Renal cortical epithelial cell (primary cell): ENCODE data around the gene NID2. TPM values are rescaled to one million over a fixed set of nuclear protein-coding genes. Genes with fewer than 3 reads are reported as not detected.

Experiments used
- DNase-seq: peaks from one replicate; pipeline ENCODE4 v3.0.0-alpha.2; 2011; ENCODE audit warnings: low read depth
- total RNA-seq: library from RNA; depleted of rRNA; stranded (reverse); fragments of >200 nt; gene quantifications from 2 replicates; pipeline ENCODE4 v1.2.3, GENCODE V29; 2014

Gene NID2
- total RNA-seq, 1 donor from 2014 or later, result 106 TPM

- DNase-seq, result peak; percentile 48
These were observed 43.5 kb downstream of the NID2 start for GRCh38 chr14:52025310-52025709.

DNA sequence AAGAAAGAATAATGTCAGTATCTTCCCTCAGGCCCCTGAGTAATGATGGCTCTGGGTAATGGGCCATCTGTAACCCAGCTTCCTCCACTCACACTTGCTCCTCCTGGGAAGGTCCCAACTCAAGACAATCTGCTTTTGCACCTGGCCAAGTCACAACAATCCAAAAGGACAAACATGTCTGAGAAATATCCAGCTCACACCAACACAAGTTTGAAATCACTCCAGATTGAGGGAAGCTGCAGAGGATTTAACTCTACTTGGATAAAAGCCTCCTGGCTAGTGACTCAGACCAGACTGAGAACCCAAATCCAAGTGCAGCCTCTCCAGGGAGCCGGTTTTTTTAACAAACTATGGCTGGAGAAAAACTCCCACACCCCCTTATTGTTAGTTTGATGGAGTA is 45.3 kb downstream of the NID2 start:
- DNase-seq, result no peak

DNA sequence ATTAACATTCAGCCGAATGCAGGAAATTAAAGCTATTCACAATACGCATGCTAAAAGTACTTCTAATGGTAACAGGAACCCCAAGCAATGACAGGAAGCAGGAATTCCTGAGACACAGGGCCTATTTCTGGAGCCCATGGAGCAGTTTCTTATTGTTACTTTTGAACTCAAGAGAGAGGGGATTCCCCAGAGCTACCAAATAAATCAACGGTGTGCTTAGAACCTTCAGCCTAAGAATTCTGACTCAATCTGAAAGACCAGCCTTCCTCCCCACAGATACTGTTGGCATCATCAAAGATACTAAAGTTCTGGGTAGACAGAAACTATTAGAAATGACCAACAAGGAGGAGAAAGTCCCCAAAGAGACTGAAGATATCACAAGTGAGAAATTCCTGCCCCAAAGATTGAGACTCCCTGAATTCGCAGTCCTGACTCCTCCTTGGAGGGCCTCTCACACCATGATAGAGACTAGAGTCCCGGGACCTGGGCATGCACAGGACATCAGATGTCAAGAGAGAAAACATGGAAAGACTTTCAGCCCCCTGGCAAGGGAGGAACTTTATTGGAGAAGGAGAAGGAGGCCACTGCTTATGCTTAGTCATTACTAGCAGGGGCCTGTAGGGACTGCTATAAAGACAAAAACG is 46.8 kb downstream of the NID2 start:
- DNase-seq, result no peak

DNA sequence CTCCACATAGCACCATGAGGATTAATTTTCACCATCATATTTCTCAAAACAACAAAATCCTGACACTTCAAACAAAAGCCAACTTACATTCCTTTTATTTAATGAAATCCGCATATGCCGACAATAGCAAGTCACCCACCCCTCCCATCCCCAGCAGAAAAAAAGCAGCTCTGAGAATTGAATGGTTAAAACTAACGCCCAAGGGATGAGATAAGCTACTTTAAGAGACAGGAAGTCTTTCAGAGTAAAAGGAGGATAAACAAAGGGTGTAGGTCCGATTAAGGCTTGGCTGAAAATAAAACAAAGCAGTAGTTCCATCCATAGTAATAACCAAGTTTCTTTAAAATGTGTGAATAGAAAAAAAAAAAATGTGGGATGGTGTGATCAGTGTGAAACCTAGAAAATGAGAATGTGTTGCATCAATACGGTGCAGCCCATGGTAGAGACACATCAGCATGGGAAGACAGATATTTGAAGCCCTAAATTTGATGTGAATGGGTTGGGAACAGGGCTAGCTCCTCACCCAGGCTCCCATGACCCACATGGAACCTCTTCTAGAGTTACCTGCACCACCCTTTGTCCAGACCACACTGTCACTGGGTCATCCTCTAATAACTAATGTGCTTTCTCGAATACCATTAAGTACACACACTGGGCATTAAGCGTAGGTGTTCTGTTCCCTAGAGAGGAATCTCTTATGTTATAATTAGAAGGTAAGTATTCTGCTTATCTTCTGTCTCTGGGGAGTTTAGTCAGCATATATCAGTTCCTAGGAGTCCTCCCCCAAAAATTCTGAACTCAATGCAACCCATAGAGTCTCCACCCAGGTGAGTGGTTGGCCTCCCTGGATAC is 47.8 kb downstream of the NID2 start:
- DNase-seq, result no peak

- DNase-seq, result no peak
These were observed 48.6 kb downstream of the NID2 start for GRCh38 chr14:52020161-52020714.

DNA sequence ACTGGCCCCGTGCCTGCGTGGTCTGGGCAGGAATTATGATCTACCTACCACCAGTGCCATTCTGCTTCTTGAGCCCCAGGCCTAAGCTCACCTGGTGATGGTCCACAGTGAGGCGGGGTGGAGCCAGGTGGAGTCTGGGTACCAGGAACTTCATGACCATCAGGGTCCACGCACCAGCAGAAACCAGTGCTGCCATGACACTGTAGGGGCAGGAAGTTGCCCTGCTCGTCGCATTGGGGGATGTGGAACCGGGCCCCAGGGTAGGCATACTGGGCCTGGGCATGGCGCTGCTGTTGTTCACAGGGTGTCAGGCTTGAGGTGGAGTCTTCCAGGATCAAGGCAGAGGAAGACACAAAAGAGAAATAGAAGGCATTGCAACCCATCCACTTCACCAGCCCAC is 49.9 kb downstream of the NID2 start:
- DNase-seq, result no peak

DNA sequence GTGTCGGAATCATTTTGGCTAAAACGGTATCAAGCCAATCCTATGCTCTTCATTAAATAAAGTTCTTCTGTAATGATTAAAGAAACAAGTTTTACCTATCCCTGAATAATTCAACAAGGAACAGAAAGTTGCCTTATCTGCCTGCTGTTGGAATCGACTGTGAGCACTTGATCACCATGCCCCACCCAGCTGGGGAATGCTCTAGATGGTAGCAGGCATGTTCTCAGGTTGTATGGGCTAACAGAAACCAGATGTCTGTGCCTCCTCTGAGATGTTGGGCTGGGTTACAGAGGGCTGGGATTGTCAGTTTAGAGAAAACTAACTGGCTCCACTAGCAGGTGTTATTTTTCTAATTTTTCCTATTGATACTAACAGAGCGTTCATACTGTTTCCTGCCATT is 50.6 kb downstream of the NID2 start:
- DNase-seq, result peak; percentile 10

- DNase-seq, result peak; percentile 13
These were observed 53.3 kb downstream of the NID2 start for GRCh38 chr14:52015411-52016030.

GRCh38 chr14:52014601-52015267 is 54.1 kb downstream of the NID2 start:
- no peak for DNase-seq

GRCh38 chr14:52013984-52014600 is 54.8 kb downstream of the NID2 start:
- no peak for DNase-seq

DNA sequence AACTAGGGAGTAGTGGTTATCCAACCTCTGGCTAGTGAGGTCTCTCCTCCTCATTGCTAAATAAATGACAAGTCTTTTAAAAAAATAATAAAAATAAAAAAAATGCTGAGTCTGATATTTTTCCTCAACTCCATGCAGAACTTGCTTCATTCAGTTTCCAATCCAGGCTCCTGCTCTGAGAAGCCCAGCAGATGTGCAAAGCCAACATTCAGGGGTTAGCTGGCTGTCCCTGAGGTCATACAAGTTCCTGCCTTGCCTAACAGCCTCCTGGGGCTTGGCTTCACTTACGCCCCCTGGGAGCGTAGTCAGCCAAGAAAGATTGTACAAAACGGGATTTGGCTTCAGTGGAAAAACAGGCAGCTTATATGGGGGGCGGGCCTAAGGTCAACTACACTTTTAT is 56.2 kb downstream of the NID2 start:
- DNase-seq, result no peak

GRCh38 chr14:52011523-52011922 is 57.3 kb downstream of the NID2 start:
- no peak for DNase-seq

GRCh38 chr14:52010173-52010693 is 58.6 kb downstream of the NID2 start:
- no peak for DNase-seq

- DNase-seq, result no peak
These were observed 60.7 kb downstream of the NID2 start for GRCh38 chr14:52008136-52008535.

- DNase-seq, result no peak
These were observed 61.2 kb downstream of the NID2 start for GRCh38 chr14:52007637-52008036.

GRCh38 chr14:52007211-52007610 is 61.6 kb downstream of the NID2 start:
- no peak for DNase-seq

- no peak for DNase-seq
These were observed 62.5 kb downstream of the NID2 start for GRCh38 chr14:52006361-52006760.

GRCh38 chr14:52005625-52006024 is 63.2 kb downstream of the NID2 start:
- DNase-seq, result no peak

GRCh38 chr14:52003324-52003723 is 65.5 kb downstream of the NID2 start:
- DNase-seq, result no peak

DNA sequence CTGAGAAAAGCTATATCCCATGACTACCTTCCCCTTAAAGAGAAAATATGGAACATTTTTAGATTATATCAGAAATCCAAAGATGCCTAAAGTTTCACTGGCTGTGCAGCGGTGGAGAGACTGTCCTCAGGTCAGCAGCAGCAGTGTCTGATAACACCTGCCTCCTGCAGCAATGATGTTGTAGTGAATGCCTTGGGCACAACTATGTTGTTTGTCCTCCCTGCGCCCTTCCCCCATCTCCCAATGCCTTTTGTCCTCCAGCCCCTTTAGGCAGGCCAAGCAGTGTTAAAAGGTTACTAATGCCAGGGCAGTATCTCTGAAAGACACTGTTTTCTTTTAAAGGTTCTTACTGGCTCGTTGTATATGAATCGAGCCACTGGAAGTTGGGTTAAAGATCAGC is 66.3 kb downstream of the NID2 start:
- no peak for DNase-seq

DNA sequence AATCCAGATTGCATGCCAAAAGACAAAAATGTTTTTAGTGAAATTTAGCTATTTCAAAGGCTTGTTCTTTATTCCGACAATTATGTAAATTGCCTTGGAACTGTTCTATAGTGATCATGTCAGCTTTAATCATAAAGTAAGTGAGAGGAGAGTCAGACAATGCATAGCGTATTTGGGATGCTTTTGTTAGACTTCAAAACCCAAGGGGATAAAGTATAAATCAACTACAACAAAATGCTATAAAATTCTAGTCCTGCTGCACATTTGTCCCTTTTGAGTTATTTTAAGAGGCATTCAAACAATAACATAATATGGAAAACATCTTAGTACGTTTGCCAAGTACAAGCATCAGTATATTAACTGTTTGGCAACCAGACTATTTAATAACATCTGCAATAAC is 68.2 kb downstream of the NID2 start:
- no peak for DNase-seq
